ENCODE measurements around the gene GLS. TPM values are rescaled to one million over a fixed set of nuclear protein-coding genes. Genes with fewer than 3 reads are reported as not detected.

Gene GLS
- total and polyA plus RNA-seq, 9 of the 15 experiments (the other 6 are each of a cell fraction or from before 2014, with no cell fraction given): 13.7 to 77.5 (median 48.2) TPM

DNA sequence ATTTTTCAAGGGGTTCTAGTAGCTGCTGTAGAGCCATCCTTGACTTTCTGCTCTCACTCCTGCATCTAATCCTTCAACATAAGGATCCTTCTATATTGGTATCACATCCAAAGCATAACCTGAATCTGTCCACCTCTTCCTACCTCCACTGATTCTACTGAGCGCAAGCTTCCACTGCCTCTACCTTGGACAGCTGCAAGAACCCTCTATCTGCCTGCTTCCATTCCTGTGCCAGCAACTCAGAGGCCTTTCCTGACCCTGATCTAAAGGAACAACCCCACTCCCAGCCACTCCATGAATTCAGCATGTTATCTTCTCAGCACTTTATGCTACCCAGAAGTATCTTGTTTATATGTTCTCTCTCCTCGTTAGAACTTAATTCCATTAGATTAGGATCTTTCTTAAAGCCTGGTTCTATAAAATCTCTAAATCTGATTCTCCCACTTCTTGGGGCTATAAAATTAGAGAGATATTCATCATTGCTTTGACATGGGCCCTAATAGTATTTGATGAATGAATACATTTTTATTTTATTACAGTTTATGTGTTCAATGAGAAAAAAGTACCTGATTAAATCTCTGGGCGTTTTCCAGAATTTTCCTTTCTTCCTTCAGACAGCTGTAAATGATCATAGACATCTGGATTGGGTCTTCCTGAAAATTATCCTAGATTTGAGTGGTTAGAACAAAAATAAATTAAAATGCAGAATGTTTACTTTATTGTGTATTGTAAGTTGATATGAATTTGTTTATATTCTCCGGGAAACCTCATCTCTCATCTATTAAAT is 126.6 kb downstream of the GLS start:
- no peak for FAIRE-seq
- no peak overlapping the region for H3K4me3 ChIP-seq
- no peak overlapping the region for H3K9ac ChIP-seq (ENCODE audit: insufficient read depth in 1 of 2, low read depth in 2 of 2, low read length in 2 of 2)
- no peak overlapping the region for H3K27ac ChIP-seq (ENCODE audit: extremely low read depth, low read depth, low read length)
- H3K36me3 ChIP-seq (ENCODE audit: control insufficient read depth, insufficient read depth, low read length): peaks cover 94% of the 10 kb centered on the region
- intact Hi-C loops (cut with micrococcal nuclease) (no loop called here), in situ Hi-C loops (cut with MboI) (no loop called here)
- 100% methylated on average over 4 of the region's 4 CpGs for WGBS (ENCODE audit: insufficient coverage, low coverage, missing lambda C conversion rate)
- H2AFZ ChIP-seq (ENCODE audit: low read depth, low read length): no peak overlapping the region
- H4K20me1 ChIP-seq (replicated peaks; ENCODE audit: control insufficient read depth, insufficient read depth, low read length): no peaks in the 10 kb centered on the region
- peaks cover 6% of the 10 kb centered on the region; the same call in 2 of the 3 replicates for H3K79me2 ChIP-seq (ENCODE audit: control insufficient read depth, insufficient read depth, low read length)
- BruUV-seq (replicated peaks): no TSS peak
- H3K9me3 ChIP-seq (replicated peaks; ENCODE audit: control insufficient read depth, insufficient read depth, low read depth, low read length): no peaks in the 10 kb centered on the region
- no peaks in the 10 kb centered on the region for H3K4me1 ChIP-seq (replicated peaks in 1 of 2; ENCODE audit: control insufficient read depth in 2 of 2, insufficient read depth in 2 of 2, low read length in 2 of 2)
- H3K4me2 ChIP-seq (ENCODE audit: insufficient read depth, low read length): no peak overlapping the region
- ChIA-PET POLR2A (no interaction called here), CTCF (ENCODE audit: low intra/inter-chr PET ratio) (no interaction called here)
- no peaks in the 10 kb centered on the region for H3K27me3 ChIP-seq (ENCODE audit: control insufficient read depth in 2 of 2, insufficient read depth in 2 of 2, low read length in 2 of 2)
- no peak for DNase-seq (ENCODE audit: extremely low read depth in 1 of 4, low spot score in 3 of 4)
- no peak for TF ChIP-seq HDAC1 (IDR thresholded peaks at IDR 0.05)
- TF ChIP-seq JUN (IDR thresholded peaks at IDR 0.05; ENCODE audit: borderline replicate concordance, low read depth, low read length): no peak
- no peak for TF ChIP-seq JUN (CRISPR knock-in tag; IDR thresholded peaks at IDR 0.05; ENCODE audit: borderline replicate concordance)
- no peak for TF ChIP-seq ZNF766 (CRISPR knock-in tag; conservative IDR thresholded peaks at IDR 0.05)
- TF ChIP-seq KLF10 (CRISPR knock-in tag; IDR thresholded peaks at IDR 0.05): no peak
- no peak for TF ChIP-seq HNRNPH1 (optimal IDR thresholded peaks at IDR 0.05; ENCODE audit: low read depth, low read length)
- no peak for TF ChIP-seq ELK1 (CRISPR knock-in tag; IDR thresholded peaks at IDR 0.05)
- TF ChIP-seq ID3 (CRISPR knock-in tag; IDR thresholded peaks at IDR 0.05): no peak
- no peak for TF ChIP-seq ID3 (tag; IDR thresholded peaks at IDR 0.05)
- TF ChIP-seq ASH1L (IDR thresholded peaks at IDR 0.05; ENCODE audit: borderline replicate concordance, low read depth, partially characterized antibody): no peak
- no peak for TF ChIP-seq KAT8 (IDR thresholded peaks at IDR 0.05; ENCODE audit: low read depth)
- no peak for TF ChIP-seq WHSC1 (IDR thresholded peaks at IDR 0.05; ENCODE audit: low read length)
- TF ChIP-seq CAMTA2 (CRISPR knock-in tag; conservative IDR thresholded peaks at IDR 0.05): no peak
- TF ChIP-seq CBX5 (IDR thresholded peaks at IDR 0.05; ENCODE audit: borderline replicate concordance, low read depth): no peak
- TF ChIP-seq, protein P1, sequence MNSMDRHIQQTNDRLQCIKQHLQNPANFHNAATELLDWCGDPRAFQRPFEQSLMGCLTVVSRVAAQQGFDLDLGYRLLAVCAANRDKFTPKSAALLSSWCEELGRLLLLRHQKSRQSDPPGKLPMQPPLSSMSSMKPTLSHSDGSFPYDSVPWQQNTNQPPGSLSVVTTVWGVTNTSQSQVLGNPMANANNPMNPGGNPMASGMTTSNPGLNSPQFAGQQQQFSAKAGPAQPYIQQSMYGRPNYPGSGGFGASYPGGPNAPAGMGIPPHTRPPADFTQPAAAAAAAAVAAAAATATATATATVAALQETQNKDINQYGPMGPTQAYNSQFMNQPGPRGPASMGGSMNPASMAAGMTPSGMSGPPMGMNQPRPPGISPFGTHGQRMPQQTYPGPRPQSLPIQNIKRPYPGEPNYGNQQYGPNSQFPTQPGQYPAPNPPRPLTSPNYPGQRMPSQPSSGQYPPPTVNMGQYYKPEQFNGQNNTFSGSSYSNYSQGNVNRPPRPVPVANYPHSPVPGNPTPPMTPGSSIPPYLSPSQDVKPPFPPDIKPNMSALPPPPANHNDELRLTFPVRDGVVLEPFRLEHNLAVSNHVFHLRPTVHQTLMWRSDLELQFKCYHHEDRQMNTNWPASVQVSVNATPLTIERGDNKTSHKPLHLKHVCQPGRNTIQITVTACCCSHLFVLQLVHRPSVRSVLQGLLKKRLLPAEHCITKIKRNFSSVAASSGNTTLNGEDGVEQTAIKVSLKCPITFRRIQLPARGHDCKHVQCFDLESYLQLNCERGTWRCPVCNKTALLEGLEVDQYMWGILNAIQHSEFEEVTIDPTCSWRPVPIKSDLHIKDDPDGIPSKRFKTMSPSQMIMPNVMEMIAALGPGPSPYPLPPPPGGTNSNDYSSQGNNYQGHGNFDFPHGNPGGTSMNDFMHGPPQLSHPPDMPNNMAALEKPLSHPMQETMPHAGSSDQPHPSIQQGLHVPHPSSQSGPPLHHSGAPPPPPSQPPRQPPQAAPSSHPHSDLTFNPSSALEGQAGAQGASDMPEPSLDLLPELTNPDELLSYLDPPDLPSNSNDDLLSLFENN (IDR thresholded peaks at IDR 0.05; ENCODE audit: low read depth in 2 of 2, low read length in 2 of 2): no peak
- TF ChIP-seq PHB (CRISPR knock-in tag; IDR thresholded peaks at IDR 0.05): no peak
- H3K9me1 ChIP-seq (ENCODE audit: control insufficient read depth, insufficient read depth, low read length): no peaks in the 10 kb centered on the region
- ATAC-seq: no peak

Data from K562 (cell line).